Kidney glomerular epithelial cell (primary cell): ENCODE results near the gene CIB4.
"Not testable (repeated sequence)": the region's sequence is repeated elsewhere in the genome, so short reads cannot be mapped to it uniquely, and the experiment has no call there.

Experiments used
- DNase-seq: peaks from one replicate; lab custom pipeline; 2025; lab: John Stamatoyannopoulos, UW

Gene CIB4

GRCh38 chr2:26666671-26667070 is 25.5 kb upstream of the CIB4 start:
- no peak for DNase-seq

GRCh38 chr2:26665296-26665695 is 24.1 kb upstream of the CIB4 start:
- DNase-seq, result not testable (repeated sequence)

- no peak for DNase-seq
These were observed 19.3 kb upstream of the CIB4 start for GRCh38 chr2:26660363-26660962.

GRCh38 chr2:26658691-26659346 is 17.7 kb upstream of the CIB4 start:
- DNase-seq, result no peak

- no peak for DNase-seq
These were observed 16.1 kb upstream of the CIB4 start for GRCh38 chr2:26657265-26657664.

GRCh38 chr2:26655611-26656195 is 14.5 kb upstream of the CIB4 start:
- no peak for DNase-seq

DNA sequence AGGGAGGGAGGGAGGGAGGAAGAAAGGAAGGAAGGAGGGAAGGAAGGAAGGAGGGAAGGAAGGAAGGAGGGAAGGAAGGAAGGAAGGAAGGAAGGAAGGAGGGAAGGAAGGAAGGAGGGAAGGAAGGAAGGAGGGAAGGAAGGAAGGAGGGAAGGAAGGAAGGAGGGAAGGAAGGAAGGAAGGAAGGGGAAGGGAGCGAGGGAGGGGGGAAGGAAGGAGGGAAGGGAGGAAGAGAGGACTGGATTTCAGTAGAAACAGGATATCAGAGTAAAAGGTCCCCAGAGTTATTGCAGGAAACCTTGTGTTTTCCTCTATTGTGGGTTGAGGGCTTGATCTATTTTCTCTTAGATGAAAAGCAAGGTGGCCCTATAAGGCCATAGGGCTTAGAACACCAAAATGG is 14.0 kb upstream of the CIB4 start:
- not testable (repeated sequence) for DNase-seq

DNA sequence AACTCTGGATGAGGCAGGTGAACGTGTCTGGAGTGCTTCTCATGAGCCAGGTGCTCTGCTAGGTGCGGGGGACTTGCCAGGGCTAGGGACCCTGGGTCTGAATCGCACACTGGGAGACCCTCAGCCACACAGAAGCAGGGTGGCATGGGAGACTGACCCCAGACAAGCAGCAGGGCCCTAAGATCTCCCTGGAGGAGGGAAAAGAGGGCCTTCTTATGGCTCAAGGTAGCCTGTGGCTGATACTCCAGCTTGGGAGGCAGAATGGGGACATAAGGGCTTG is 12.8 kb upstream of the CIB4 start:
- DNase-seq, result no peak

GRCh38 chr2:26653207-26654060 is 12.3 kb upstream of the CIB4 start:
- no peak for DNase-seq

DNA sequence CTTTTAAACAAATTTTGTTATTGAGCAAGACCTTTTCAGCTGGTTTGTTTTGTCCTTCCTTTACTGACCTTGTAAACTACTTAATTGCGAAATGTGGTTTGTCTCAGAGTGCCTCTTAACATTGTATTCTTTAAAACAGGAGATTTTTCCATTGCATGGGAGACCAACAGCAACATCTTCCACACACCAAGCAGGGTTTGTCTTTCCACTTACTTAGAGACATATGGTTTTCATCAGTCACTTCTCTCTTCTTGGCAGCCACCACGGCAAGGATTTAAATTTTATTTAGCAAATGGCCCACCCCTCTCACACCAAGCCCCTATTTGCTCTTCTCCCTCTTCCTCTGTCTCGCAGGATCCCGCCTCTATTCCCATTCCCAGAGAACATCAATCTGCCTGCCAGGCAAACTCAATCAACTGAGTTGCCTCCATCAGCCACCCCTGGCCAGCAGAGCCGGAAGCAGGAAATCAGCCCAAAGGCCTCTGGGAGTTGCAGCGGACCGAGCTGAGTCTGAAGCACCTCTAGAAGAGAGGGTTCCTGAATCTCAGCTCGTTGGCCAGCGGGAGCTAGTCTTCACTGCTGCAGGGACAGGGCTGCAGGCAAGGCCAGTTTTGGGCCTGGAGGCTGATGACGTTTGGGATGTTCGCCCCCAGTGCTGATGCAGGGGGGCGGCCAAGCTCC is 11.3 kb upstream of the CIB4 start:
- DNase-seq, result no peak

GRCh38 chr2:26651799-26652198 is 10.6 kb upstream of the CIB4 start:
- DNase-seq, result no peak

DNA sequence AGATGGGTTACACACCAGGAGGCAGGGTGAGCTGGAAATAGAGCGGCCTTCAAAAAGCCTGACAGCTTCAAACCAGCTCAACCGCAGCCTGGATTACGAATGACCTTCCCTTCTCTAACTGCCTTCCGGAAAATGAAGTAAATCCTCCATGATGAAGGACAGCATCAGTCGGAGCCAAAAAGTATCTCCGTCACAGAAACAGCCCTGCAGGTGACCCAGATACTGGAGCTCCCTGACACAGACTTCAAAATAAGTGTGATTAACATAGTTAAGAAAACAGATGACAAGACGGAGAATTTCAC is 10.3 kb upstream of the CIB4 start:
- no peak for DNase-seq

DNA sequence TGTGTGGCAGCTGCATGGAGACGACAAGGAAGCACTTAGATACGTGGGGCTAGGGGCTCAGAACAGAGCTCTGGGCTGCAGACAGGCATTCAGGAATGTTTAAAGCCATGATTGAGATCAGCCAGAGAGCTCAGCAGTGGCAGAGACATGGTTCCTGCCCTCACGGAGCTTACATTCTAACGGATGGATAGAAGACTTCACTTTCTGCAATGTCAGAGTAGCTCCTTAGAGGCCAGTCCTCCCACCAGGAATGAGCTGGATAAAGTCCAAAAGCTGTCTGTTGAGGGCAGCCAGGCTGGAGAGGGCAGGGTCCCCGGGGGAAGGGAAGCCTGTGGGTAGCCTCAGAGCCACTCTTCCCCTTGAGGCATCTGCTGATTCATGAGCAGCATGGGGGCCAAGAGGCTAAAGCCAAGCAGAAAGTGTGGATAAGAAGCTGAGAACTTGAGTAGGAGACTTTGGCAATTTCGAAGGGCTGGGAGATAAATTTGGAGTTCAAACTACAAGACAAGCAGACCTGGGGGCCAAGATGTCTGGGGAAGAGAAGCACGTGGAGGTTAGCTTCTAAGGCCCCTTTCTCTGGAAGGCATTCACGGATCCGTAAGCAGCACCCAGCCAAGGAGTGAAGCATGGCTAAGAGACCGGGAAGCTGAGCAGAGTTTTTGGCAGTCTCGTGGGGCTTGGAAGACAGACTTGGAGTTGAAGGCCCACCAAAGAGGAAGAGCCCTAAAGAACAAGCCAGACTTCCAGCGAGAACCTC is 9.7 kb upstream of the CIB4 start:
- no peak for DNase-seq

DNA sequence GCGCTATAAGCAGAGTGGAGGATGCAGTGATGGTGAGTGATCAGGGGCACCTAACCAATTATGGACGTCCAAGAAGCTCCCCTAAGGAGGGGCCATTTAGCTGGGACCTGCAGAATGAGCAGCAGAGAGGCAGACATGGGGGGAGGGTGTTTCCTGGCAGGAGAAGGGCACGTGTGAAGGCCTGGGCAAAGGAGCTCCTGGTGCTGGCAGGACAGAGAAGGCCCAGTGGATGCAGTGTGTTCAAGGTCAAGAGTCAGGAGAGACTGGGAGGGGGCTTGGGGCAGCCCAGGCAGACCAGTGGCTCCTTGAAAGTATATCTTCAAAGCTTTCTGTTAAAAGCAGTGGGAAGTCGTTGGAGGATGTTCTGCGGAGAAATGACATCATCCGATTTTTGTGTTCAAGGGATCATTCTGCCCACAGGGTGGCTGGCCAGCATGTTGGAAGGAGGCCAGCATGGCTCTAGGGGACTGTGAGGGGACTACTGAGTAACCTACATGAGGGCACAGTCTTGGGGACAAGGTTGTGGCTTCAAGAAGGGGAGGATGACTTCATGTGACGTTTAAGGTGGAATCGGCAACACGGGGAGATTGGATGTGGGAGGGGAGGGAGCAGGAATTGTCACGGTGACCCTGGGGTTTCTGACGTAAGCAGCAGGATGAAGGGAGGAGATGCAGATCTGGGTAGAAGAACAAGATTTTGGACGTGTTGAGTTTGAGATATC is 9.0 kb upstream of the CIB4 start:
- DNase-seq, result no peak

- DNase-seq, result no peak
These were observed 8.2 kb upstream of the CIB4 start for GRCh38 chr2:26649322-26649721.

GRCh38 chr2:26648516-26648915 is 7.3 kb upstream of the CIB4 start:
- no peak for DNase-seq

DNA sequence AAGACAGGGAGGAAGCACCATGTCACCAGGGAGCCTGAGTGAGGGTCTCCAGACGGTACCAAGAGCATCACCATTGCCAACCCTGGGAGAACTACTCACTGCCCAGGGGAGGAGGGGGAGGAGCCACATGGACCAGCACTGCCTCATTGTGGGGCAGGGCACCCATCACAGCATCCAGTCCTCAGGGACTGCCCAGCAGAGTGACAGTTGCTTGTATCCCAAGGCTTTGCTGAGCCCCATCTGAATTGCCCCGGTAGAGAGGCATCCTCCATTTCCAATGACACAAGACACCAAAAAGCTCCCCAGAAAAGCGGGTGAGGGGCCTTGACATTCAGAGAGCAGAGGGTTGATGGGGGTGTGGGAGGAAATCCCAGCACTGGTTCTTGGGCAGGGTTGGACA is 6.8 kb upstream of the CIB4 start:
- DNase-seq, result no peak

DNA sequence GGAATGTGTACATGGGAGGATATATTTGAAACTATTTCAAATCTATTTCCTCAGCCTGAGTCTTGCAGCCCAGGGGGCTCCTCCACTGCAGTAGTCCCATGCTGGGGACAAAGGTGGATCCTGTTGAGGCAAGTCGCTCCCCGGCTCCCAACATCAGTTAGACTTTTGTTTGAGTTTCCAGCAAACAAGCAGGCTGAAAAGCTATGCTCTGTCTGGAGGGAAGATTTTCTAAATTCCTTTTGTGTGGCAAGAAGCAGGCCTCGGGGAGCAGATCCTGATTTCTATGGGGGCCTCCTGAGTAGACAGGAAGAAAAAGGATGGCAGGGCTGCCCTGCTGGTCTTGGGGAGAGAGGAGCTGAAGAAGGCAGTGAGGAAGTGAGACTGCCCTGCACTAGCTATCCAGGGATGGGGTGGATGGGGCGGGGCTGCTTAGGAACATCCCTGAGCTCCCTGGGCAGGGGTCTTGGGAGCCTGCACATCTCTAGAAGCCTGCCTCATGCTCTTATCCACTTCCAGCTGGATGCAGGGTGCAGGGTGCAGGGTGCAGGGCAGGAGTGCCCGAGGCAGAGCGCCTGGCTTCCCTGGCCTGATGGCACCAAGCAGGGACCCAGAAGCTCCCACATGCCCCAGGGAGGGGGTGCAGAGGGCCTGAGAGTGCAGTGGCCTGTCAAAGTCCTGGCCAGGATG is 6.0 kb upstream of the CIB4 start:
- no peak for DNase-seq

- DNase-seq, result no peak
These were observed 4.6 kb upstream of the CIB4 start for GRCh38 chr2:26645762-26646161.

GRCh38 chr2:26644188-26644835 is 3.1 kb upstream of the CIB4 start:
- DNase-seq, result no peak
